Measurements from ENCODE around the gene PARL. TPM values are rescaled to one million over a fixed set of nuclear protein-coding genes. Genes with fewer than 3 reads are reported as not detected.

PARL gene
- total RNA-seq, 4 donors from 2014 or later = 40.8 to 57.0 (median 47.6) TPM

DNA sequence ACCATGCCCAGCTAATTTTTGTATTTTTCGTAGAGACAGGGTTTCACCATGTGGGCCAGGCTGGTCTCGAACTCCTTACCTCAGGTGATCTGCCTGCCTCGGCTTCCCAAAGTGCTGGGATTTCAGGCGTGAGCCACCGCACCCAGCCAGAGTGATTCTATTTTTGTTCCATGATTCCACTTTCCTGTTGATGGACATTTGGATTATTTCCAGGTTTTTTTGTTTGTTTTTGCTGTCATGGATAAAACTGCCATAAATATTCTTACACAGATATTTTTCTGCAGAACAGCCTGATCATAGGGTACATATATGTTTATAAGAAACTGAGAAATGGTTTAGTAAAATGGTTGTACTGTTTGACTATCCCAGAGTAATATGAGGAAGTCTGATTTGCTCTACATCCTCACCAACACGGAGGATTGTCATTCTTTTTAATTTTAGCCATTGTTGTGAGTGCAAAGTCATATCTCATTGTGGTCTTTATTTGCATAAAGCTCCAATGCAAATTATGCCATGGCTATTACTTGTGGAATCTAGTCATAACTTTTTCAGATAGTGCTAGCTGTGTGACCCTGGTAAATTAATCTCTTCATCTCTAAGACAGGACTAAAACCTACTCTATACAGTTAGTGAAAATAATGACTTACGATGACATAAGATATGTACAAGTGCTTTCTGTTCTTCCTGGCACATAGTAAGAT lies 102.0 kb downstream of the PARL start:
- ATAC-seq (ENCODE audit: low FRiP score) = no peak
- TF ChIP-seq, protein P1, sequence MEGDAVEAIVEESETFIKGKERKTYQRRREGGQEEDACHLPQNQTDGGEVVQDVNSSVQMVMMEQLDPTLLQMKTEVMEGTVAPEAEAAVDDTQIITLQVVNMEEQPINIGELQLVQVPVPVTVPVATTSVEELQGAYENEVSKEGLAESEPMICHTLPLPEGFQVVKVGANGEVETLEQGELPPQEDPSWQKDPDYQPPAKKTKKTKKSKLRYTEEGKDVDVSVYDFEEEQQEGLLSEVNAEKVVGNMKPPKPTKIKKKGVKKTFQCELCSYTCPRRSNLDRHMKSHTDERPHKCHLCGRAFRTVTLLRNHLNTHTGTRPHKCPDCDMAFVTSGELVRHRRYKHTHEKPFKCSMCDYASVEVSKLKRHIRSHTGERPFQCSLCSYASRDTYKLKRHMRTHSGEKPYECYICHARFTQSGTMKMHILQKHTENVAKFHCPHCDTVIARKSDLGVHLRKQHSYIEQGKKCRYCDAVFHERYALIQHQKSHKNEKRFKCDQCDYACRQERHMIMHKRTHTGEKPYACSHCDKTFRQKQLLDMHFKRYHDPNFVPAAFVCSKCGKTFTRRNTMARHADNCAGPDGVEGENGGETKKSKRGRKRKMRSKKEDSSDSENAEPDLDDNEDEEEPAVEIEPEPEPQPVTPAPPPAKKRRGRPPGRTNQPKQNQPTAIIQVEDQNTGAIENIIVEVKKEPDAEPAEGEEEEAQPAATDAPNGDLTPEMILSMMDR (IDR thresholded peaks at IDR 0.05) = no peak
- DNase-seq (ENCODE audit: low spot score) = no peak

DNA sequence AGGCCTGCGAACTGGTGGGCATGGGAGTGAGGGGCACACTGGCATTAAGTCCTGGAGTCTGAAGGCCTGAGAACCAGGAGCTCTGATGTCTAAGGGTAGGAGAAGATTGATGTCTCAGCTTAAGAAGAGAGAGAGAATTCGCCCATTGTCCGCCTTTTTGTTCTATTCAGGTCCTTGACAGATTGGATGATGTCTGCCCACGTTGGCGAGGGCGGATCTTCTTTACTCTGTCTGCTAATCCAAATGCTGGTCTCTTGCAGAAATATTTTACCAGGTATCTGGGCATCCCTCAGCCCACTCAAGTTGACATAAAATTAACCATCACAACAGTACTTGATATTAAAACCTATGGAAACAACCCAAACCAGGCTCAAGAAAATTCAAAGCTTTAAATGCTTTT lies 103.4 kb downstream of the PARL start:
- DNase-seq (ENCODE audit: low spot score) (no peak), ATAC-seq (ENCODE audit: low FRiP score) (no peak)
- TF ChIP-seq, protein P1 (IDR thresholded peaks at IDR 0.05) = no peak

DNA sequence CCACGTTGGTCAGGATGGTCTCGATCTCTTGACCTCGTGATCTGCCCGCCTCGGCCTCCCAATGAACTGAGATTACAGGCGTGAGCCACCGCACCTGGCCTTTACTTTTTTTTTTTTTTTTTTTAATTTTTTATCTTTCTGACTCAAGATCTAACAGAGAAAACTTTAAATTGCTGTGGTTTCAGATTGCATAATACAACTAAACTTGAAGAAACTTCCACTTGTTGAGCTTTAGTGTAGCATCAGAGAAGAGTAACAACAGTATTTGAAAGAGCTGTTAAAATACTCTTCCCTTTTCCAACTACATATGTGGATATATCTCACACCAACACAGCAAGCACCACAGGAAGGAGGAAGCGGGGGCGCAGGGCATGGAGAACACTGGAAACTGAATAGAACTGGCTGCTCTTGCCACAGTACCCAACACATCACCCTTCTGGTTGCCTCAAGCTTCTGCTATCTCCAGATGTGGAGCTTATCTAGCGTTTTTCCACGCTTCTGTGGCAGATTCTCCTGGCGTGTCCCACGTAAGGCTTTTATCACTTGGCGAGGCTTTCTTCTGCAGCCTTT lies 104.7 kb downstream of the PARL start:
- ATAC-seq (ENCODE audit: low FRiP score) (no peak), DNase-seq (ENCODE audit: low spot score) (no peak)
- TF ChIP-seq, protein P1 (IDR thresholded peaks at IDR 0.05) = no peak

Small RNAs within 50 kb of the gene (small RNA-seq; reads per million reads assigned to genes)
- not detected for gene MIR4448

Other genes starting within 250 kb of the PARL start
- gene KLHL24, start 249.3 kb downstream of the PARL start, total RNA-seq = 10 to 100 TPM; 47.2 to 99.5 (median 80.3) TPM
- 10 to 100 TPM; 17.7 to 36.1 (median 23.7) TPM for gene YEATS2, start 187.1 kb downstream of the PARL start, total RNA-seq
- 1 to 10 TPM in 3 of 4 donors, not detected in 1; 1.8 to 2.8 (median 2.4) TPM for gene MAP6D1, start 59.3 kb downstream of the PARL start, total RNA-seq
- gene ABCC5, start 133.0 kb upstream of the PARL start, total RNA-seq = 10 to 100 TPM; 19.7 to 32.0 (median 27.2) TPM
- gene HTR3D, start 146.9 kb upstream of the PARL start, total RNA-seq = not detected
- gene HTR3C, start 168.2 kb upstream of the PARL start, total RNA-seq = under 1 TPM in 1 of 4 donors, not detected in 3; 0.48 TPM
- gene HTR3E, start 212.2 kb upstream of the PARL start, total RNA-seq = not detected

All from omental fat pad (tissue), 4 donors.